ENCODE results near the gene NAA16.

NAA16 gene

GRCh38 chr13:41291246-41291645, 19.8 kb upstream of the NAA16 start:
- H3K4me3 ChIP-seq (replicated peaks; ENCODE audit: low read depth, low read length), result no peak overlapping the region
- no peak for DNase-seq (ENCODE audit: extremely low read depth, low read depth)
- TF ChIP-seq, protein P1, sequence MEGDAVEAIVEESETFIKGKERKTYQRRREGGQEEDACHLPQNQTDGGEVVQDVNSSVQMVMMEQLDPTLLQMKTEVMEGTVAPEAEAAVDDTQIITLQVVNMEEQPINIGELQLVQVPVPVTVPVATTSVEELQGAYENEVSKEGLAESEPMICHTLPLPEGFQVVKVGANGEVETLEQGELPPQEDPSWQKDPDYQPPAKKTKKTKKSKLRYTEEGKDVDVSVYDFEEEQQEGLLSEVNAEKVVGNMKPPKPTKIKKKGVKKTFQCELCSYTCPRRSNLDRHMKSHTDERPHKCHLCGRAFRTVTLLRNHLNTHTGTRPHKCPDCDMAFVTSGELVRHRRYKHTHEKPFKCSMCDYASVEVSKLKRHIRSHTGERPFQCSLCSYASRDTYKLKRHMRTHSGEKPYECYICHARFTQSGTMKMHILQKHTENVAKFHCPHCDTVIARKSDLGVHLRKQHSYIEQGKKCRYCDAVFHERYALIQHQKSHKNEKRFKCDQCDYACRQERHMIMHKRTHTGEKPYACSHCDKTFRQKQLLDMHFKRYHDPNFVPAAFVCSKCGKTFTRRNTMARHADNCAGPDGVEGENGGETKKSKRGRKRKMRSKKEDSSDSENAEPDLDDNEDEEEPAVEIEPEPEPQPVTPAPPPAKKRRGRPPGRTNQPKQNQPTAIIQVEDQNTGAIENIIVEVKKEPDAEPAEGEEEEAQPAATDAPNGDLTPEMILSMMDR (IDR thresholded peaks at IDR 0.05; ENCODE audit: low read depth, low read length, missing control alignments), result no peak

DNA sequence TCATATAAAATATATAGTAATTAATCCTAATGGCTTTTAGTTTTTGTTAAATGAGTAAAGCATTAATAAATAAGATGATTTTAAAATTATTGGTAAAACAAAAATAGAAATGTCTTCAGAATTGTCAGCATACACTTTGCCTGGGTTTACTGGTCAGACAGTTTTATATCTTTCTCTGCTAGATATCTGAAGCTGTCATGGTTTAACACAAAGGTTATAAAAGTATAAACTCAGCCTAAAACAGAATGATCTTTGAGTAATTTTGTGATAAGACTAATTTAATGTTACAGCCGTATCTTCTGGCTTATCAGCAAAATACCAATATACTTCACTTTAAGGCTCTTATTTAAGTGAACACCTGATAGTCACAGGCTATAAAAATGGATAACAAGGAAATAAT, 17.8 kb upstream of the NAA16 start:
- DNase-seq (ENCODE audit: extremely low read depth, low read depth), result no peak
- H3K4me3 ChIP-seq (replicated peaks; ENCODE audit: low read depth, low read length), result no peak overlapping the region
- TF ChIP-seq, protein P1 (IDR thresholded peaks at IDR 0.05; ENCODE audit: low read depth, low read length, missing control alignments), result no peak

GRCh38 chr13:41294914-41295313, 16.2 kb upstream of the NAA16 start:
- no peak for DNase-seq (ENCODE audit: extremely low read depth, low read depth)
- TF ChIP-seq, protein P1 (IDR thresholded peaks at IDR 0.05; ENCODE audit: low read depth, low read length, missing control alignments), result no peak
- H3K4me3 ChIP-seq (replicated peaks; ENCODE audit: low read depth, low read length), result no peak overlapping the region

GRCh38 chr13:41295973-41296372, 15.1 kb upstream of the NAA16 start:
- TF ChIP-seq, protein P1 (IDR thresholded peaks at IDR 0.05; ENCODE audit: low read depth, low read length, missing control alignments), result no peak
- no peak for DNase-seq (ENCODE audit: extremely low read depth, low read depth)

GRCh38 chr13:41296879-41297646, 14.0 kb upstream of the NAA16 start:
- no peak for DNase-seq (ENCODE audit: extremely low read depth, low read depth)
- TF ChIP-seq, protein P1 (IDR thresholded peaks at IDR 0.05; ENCODE audit: low read depth, low read length, missing control alignments), result no peak
- H3K4me3 ChIP-seq (replicated peaks; ENCODE audit: low read depth, low read length), result no peak overlapping the region

More at GRCh38 chr13:41295973-41296372, 15.1 kb upstream of the NAA16 start:
- H3K4me3 ChIP-seq (replicated peaks; ENCODE audit: low read depth, low read length), result no peak overlapping the region

DNA sequence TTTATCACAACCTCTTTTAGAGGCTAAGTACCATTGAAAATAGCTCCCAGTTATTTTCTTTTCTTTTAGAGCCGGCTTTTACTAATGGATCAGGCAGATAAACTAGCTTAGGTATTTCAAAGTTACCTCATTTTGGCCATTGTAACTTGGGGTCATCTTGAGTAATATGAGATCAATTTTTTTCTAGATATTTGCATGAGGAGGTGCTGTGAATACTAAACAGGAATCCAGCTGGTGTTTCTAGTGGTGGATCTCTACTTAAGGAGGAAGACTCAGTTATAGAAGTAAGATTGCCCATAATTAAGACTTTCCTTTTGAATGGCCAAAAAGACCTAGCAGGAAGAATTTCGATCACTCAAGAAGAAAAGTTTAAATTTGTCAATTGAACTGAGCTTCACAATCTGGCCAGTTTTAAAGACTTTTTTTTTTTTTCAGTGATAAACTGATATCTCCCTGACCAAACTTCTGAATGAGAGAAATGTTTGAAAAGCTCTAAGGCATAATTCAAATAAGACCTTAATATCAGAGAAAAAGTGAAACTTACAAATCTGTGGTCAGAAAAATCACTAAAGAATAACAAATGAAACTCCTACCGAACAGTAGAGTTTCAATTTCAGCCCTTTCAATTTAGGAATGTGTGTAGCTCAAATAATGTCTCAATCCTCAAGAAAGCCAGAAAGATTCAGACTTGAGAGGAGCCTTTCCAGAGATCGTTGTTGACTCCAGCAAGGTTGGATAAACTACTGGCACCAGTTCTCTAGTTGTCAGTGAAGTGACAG, 11.6 kb upstream of the NAA16 start:
- TF ChIP-seq, protein P1 (IDR thresholded peaks at IDR 0.05; ENCODE audit: low read depth, low read length, missing control alignments), result no peak
- no peak for DNase-seq (ENCODE audit: extremely low read depth, low read depth)
- H3K4me3 ChIP-seq (replicated peaks; ENCODE audit: low read depth, low read length), result no peak overlapping the region
